HepG2 (cell line): ENCODE data around the gene RNF149. TPM values are rescaled to one million over a fixed set of nuclear protein-coding genes. Genes with fewer than 3 reads are reported as not detected.

Source experiments
- ARNT2 ChIP-seq: sonication (generic); formaldehyde crosslinking; IDR thresholded peaks from 2 replicates; pipeline ENCODE4 v1.8.0; 2022; ENCODE audit warnings: mild to moderate bottlenecking, low read depth, missing genetic modification reagents, moderate library complexity
- ATF2 ChIP-seq: sonication (generic); formaldehyde crosslinking; IDR thresholded peaks from 2 replicates; pipeline ENCODE4 v1.4.0; 2020; ENCODE audit warnings: missing genetic modification reagents
- CAMTA2 ChIP-seq: sonication (generic); formaldehyde crosslinking; IDR thresholded peaks from 2 replicates; pipeline ENCODE4 v1.4.0; 2020; ENCODE audit warnings: mild to moderate bottlenecking, missing genetic modification reagents, borderline replicate concordance
- CEBPB ChIP-seq: IDR thresholded peaks from 2 replicates; pipeline ENCODE4 v1.6.1; 2011; ENCODE audit warnings: low read depth, low read length, improper control_type of control experiment, borderline replicate concordance
- E2F5 ChIP-seq: sonication (generic); formaldehyde crosslinking; conservative IDR thresholded peaks from 2 replicates; pipeline ENCODE4 v1.4.0; 2020; ENCODE audit warnings: missing genetic modification reagents
- KDM6A ChIP-seq: IDR thresholded peaks from 2 replicates; pipeline ENCODE4 v1.6.1; 2016; ENCODE audit warnings: low read depth
- NONO ChIP-seq, 2 experiments: fragments of 450-650 bp in 1 of 2; sonication (generic) in 1 of 2; formaldehyde crosslinking in 1 of 2; IDR thresholded peaks in 1 of 2; conservative IDR thresholded peaks in 1 of 2; 2 replicates each; pipeline versions ENCODE4 v1.6.1 to v1.8.0; 2017 to 2022; ENCODE audit warnings: mild to moderate bottlenecking in 1 of 2, missing genetic modification reagents in 1 of 2, moderate library complexity in 1 of 2
- NR2C2 ChIP-seq: sonication (generic); formaldehyde crosslinking; IDR thresholded peaks from 2 replicates; pipeline ENCODE4 v1.4.0; 2020; ENCODE audit warnings: missing genetic modification reagents, mild to moderate bottlenecking, moderate library complexity, borderline replicate concordance
- PHF21A ChIP-seq: sonication (generic); formaldehyde crosslinking; IDR thresholded peaks from 2 replicates; pipeline ENCODE4 v1.5.0; 2020; ENCODE audit warnings: mild to moderate bottlenecking, missing genetic modification reagents
- PHF5A ChIP-seq: IDR thresholded peaks from one replicate; pipeline ENCODE4 v1.6.1; 2018; ENCODE audit warnings: low read depth, missing genetic modification reagents; ENCODE audit not compliant: unreplicated experiment
- POGZ ChIP-seq: sonication (generic); formaldehyde crosslinking; IDR thresholded peaks from 2 replicates; pipeline ENCODE4 v1.4.0; 2020; ENCODE audit warnings: mild to moderate bottlenecking, missing genetic modification reagents
- RARA ChIP-seq: IDR thresholded peaks from 2 replicates; pipeline ENCODE4 v1.6.1; 2016; ENCODE audit warnings: missing genetic modification reagents, missing compliant biosample characterization
- RELA ChIP-seq: sonication (generic); formaldehyde crosslinking; IDR thresholded peaks from 2 replicates; pipeline ENCODE4 v1.4.0; 2020; ENCODE audit warnings: missing genetic modification reagents
- RFX5 ChIP-seq: IDR thresholded peaks from 2 replicates; pipeline ENCODE4 v1.6.1; 2011; ENCODE audit warnings: low read depth, low read length, improper control_type of control experiment
- STAG1 ChIP-seq: sonication (generic); formaldehyde crosslinking; IDR thresholded peaks from 2 replicates; pipeline ENCODE4 v1.4.0; 2020; ENCODE audit warnings: missing genetic modification reagents
- TRIM22 ChIP-seq: fragments of 450-650 bp; IDR thresholded peaks from 2 replicates; pipeline ENCODE4 v1.6.1; 2017
- UBTF ChIP-seq: sonication (generic); formaldehyde crosslinking; IDR thresholded peaks from 2 replicates; pipeline ENCODE4 v1.4.0; 2020; ENCODE audit warnings: mild to moderate bottlenecking, missing genetic modification reagents
- YEATS2 ChIP-seq: sonication (generic); formaldehyde crosslinking; IDR thresholded peaks from 2 replicates; pipeline ENCODE4 v1.4.0; 2020; ENCODE audit warnings: missing genetic modification reagents, borderline replicate concordance
- ZBTB8A ChIP-seq: sonication (generic); formaldehyde crosslinking; IDR thresholded peaks from 2 replicates; pipeline ENCODE4 v1.4.0; 2020; ENCODE audit warnings: mild to moderate bottlenecking, low read depth, missing genetic modification reagents, borderline replicate concordance
- ZC3H4 ChIP-seq: sonication (generic); formaldehyde crosslinking; IDR thresholded peaks from 2 replicates; pipeline ENCODE4 v1.4.0; 2020; ENCODE audit warnings: missing genetic modification reagents, borderline replicate concordance
- ZNF720 ChIP-seq: sonication (generic); formaldehyde crosslinking; IDR thresholded peaks from 2 replicates; pipeline ENCODE4 v1.4.0; 2020; ENCODE audit warnings: missing genetic modification reagents
- ZNF773 ChIP-seq: sonication (generic); formaldehyde crosslinking; IDR thresholded peaks from 2 replicates; pipeline ENCODE4 v1.4.0; 2020; ENCODE audit warnings: missing genetic modification reagents, borderline replicate concordance
- ZNF780A ChIP-seq: sonication (generic); formaldehyde crosslinking; IDR thresholded peaks from 2 replicates; pipeline ENCODE4 v1.8.0; 2022; ENCODE audit warnings: mild to moderate bottlenecking, missing genetic modification reagents, moderate library complexity
- polyA plus RNA-seq, 8 experiments: library from polyadenylated mRNA; depleted of rRNA in 3 of 8; stranded (reverse) in 7 of 8; unstranded in 1 of 8; fragments of >200 nt; fragmentation: Illumina TruSeq in 4 of 8; extraction: Trizol in 4 of 8; gene quantifications; 2 replicates each; pipeline versions ENCODE4 v1.2.1 to v1.2.3, GENCODE V29; 2011 to 2016; ENCODE audit warnings: low read depth in 4 of 8, missing spikeins in 1 of 8, mixed read lengths in 1 of 8; ENCODE audit not compliant: insufficient read depth in 1 of 8
- total RNA-seq, 5 experiments: library from RNA; depleted of rRNA; stranded (reverse); fragments of >200 nt; fragmentation: Illumina TruSeq; extraction: Trizol; gene quantifications; 2 replicates each; pipeline ENCODE4 v1.2.3, GENCODE V29; 2016; ENCODE audit warnings: low read depth in 1 of 5

The RNF149 gene
- total and polyA plus RNA-seq, 2 of the 13 experiments (the other 11 are each of a cell fraction or from before 2014, with no cell fraction given) = 87.6 to 109 TPM

GRCh38 chr2:101234169-101234938 is 74.1 kb downstream of the RNF149 start (continued):
- TF ChIP-seq RFX5 = no peak
- TF ChIP-seq KDM6A (CRISPR knock-in tag) = peak; percentile 75; the same call in 1 of the 2 replicates
- TF ChIP-seq ZNF780A (CRISPR knock-in tag) = no peak
- TF ChIP-seq CEBPB = peak; percentile 77
- no peak for TF ChIP-seq STAG1
- no peak for TF ChIP-seq PHF5A (CRISPR knock-in tag)
- TF ChIP-seq ZNF773 (CRISPR knock-in tag) = no peak
- no peak for TF ChIP-seq ATF2 (CRISPR knock-in tag)
- TF ChIP-seq CAMTA2 (CRISPR knock-in tag) = no peak
- no peak for TF ChIP-seq RELA
- TF ChIP-seq ZC3H4 (CRISPR knock-in tag) = no peak
- 0 out of 2 replicates have a peak, but pooled peaks have one; percentile 25 for TF ChIP-seq YEATS2 (CRISPR knock-in tag)
- TF ChIP-seq ZNF720 (CRISPR knock-in tag) = no peak
- no peak for TF ChIP-seq ZBTB8A (CRISPR knock-in tag)
- no peak for TF ChIP-seq E2F5 (CRISPR knock-in tag)
- TF ChIP-seq NONO (IDR thresholded peaks at IDR 0.05) = no peak
- TF ChIP-seq NONO (CRISPR knock-in tag; conservative IDR thresholded peaks at IDR 0.05) = no peak
- no peak for TF ChIP-seq NR2C2
- peak; percentile 78 for TF ChIP-seq POGZ (CRISPR knock-in tag)
- TF ChIP-seq UBTF = no peak
- 0 out of 2 replicates have a peak, but pooled peaks have one; percentile 23 for TF ChIP-seq PHF21A (CRISPR knock-in tag)
- no peak for TF ChIP-seq ARNT2 (CRISPR knock-in tag)
- TF ChIP-seq RARA (CRISPR knock-in tag) = peak; percentile 60
- no peak for TF ChIP-seq TRIM22
